Pancreas (tissue), 10 donors: Measurements from ENCODE around the gene YTHDC2. TPM values are rescaled to one million over a fixed set of nuclear protein-coding genes. Genes with fewer than 3 reads are reported as not detected.

Experiments used
- ATAC-seq, 4 donors: fragments of 200-7000 bp; cut with Tn5 transposase; one replicate each; pipeline versions ENCODE4 v1.8.0 to v1.9.1; 2020; ENCODE audit warnings: mild to moderate bottlenecking in 4 of 4, moderate library complexity in 4 of 4
- DNase-seq, 6 donors: peaks; one replicate each; pipeline ENCODE4 v3.0.0-alpha.2; 2020
- FAIRE-seq: peaks from 2 replicates; lab custom pipeline; 2012; peaks lifted over from hg19 to GRCh38; lab: Jason Lieb, UNC
- H3K27ac ChIP-seq, 4 donors: fragments of 200-600 bp; sonication (generic); 1 replicate in 3 of 4; 2 replicates in 1 of 4; pipeline versions ENCODE4 v1.5.0 to v1.8.0; 2020
- H3K27me3 ChIP-seq, 4 donors: fragments of 200-600 bp; one replicate each; pipeline ENCODE4 v1.8.0; 2021
- H3K36me3 ChIP-seq, 3 donors: fragments of 200-600 bp; sonication (generic) in 1 of 3; one replicate each; pipeline versions ENCODE4 v1.5.0 to v1.8.0; 2020 to 2021
- H3K4me1 ChIP-seq, 3 donors: fragments of 200-600 bp; one replicate each; pipeline ENCODE4 v1.8.0; 2021
- H3K4me3 ChIP-seq, 4 donors: fragments of 200-600 bp; sonication (generic) in 2 of 4; one replicate each; pipeline versions ENCODE4 v1.5.0 to v1.8.0; 2020 to 2021
- H3K9me3 ChIP-seq, 4 donors: fragments of 200-600 bp; one replicate each; pipeline ENCODE4 v1.8.0; 2021
- WGBS, 2 donors: extraction: QIAGEN DNeasy Blood & Tissue Kit; methylation state at CpG; one replicate each; pipeline ENCODE4 v1.1.7; 2013; 5-methylcytosine and 5-hydroxymethylcytosine counted together
- intact Hi-C, 3 donors: fragments of 100-400 bp; cut with DNase I; formaldehyde crosslinking; loops; one replicate each; pipeline versions ENCODE4 v1.11.1 to v1.14.2; 2022
- polyA plus RNA-seq, 2 donors: library from polyadenylated mRNA; stranded (reverse); fragments of 200-250 nt; gene quantifications; one replicate each; pipeline ENCODE4 v1.2.3, GENCODE V29; 2013
- total RNA-seq, 6 donors: library from RNA; stranded (reverse); fragmentation: NEBNext Ultra II Directional in 4 of 6; extraction: Animal tissue kit (Norgen Biotek cat#: 25700) in 4 of 6; gene quantifications; one replicate each; pipeline versions ENCODE4 v1.2.1 to v1.2.4, GENCODE V29; 2021 to 2023
- TF ChIP-seq, protein P1 (sequence below), 4 donors: fragments of 200-600 bp; sonication (generic) in 3 of 4; IDR thresholded peaks; one replicate each; pipeline versions ENCODE4 v1.5.0 to v1.8.0; 2021; ENCODE audit warnings: antibody characterized with exemption in 4 of 4
- donor health status: healthy with polysubstance abuse.
- donor health status: DM: no; HTN: no; CAD: no; lungs with moderate emphysema.
- donor health status: DM: no; HTN: no; CAD: no.
- donor health status: control.
- donor health status: control.
- donor health status: Bipolar disorder and iron deficiency.
- donor health status: DM: yes; HTN: yes; CAD: no.
- donor health status: DM: no; HTN: no; CAD: no.
- donor health status: DM: no; HTN: no; CAD: no.
- donor health status: DM: yes; HTN: yes; CAD: no.

The YTHDC2 gene
- total and polyA plus RNA-seq, 8 donors = 5.7 to 13.7 (median 9.7) TPM

DNA sequence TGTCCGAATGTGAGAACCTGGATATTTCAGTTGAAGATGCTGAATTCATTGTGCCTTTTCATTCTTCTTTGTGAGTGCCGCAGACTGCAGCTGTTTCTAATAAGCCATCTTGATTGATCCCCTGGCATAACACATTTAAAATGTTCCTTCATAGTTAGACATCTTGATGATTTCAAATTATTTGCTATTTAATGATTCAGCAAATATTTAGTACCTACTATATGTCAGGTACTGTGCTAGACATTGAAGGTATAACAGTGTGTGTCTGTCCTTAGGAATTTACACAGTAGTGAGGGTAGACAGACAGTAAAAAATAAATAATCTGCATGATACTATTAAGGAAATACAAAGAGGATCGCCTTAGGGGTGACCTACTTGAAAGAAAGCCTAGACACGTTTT, 61.6 kb downstream of the YTHDC2 start:
- Histone ChIP-seq H3K27me3 (no peaks in the 10 kb centered on the region), H3K4me3 (no peak overlapping the region), H3K4me1 (no peaks in the 10 kb centered on the region), H3K9me3 (no peaks in the 10 kb centered on the region), H3K27ac (no peak overlapping the region), H3K36me3 (peaks cover 0 to 5% (median 5%) of the 10 kb centered on the region in 3 donors)
- FAIRE-seq (no peak), DNase-seq (no peak), ATAC-seq (no peak)
- TF ChIP-seq, protein P1, sequence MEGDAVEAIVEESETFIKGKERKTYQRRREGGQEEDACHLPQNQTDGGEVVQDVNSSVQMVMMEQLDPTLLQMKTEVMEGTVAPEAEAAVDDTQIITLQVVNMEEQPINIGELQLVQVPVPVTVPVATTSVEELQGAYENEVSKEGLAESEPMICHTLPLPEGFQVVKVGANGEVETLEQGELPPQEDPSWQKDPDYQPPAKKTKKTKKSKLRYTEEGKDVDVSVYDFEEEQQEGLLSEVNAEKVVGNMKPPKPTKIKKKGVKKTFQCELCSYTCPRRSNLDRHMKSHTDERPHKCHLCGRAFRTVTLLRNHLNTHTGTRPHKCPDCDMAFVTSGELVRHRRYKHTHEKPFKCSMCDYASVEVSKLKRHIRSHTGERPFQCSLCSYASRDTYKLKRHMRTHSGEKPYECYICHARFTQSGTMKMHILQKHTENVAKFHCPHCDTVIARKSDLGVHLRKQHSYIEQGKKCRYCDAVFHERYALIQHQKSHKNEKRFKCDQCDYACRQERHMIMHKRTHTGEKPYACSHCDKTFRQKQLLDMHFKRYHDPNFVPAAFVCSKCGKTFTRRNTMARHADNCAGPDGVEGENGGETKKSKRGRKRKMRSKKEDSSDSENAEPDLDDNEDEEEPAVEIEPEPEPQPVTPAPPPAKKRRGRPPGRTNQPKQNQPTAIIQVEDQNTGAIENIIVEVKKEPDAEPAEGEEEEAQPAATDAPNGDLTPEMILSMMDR (IDR thresholded peaks at IDR 0.05) = no peak
- 78 to 96% methylated on average over 4 of the region's 4 CpGs for WGBS, 2 donors
- intact Hi-C loops = no loop called here

DNA sequence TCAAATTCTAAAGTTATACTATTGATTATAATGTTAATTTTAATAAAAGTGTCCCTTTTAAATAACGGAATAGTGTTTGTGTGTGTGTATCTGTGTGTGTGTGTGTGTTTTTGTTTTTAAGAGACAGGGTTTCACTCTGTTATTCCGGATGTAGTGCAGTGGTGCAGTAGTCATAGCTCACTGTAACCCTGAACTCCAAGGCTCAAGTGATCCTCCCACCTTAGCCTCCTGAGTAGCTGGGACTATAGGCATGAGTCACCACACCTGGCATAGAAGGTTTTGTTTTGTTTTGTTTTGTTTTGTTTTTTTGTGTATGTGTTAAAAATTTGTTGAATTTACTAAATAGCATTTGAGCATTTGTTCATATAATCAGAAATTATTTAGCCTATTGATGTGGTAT, 64.6 kb downstream of the YTHDC2 start:
- TF ChIP-seq, protein P1 (IDR thresholded peaks at IDR 0.05) = no peak
- intact Hi-C loops = no loop called here
- no peak for FAIRE-seq

DNA sequence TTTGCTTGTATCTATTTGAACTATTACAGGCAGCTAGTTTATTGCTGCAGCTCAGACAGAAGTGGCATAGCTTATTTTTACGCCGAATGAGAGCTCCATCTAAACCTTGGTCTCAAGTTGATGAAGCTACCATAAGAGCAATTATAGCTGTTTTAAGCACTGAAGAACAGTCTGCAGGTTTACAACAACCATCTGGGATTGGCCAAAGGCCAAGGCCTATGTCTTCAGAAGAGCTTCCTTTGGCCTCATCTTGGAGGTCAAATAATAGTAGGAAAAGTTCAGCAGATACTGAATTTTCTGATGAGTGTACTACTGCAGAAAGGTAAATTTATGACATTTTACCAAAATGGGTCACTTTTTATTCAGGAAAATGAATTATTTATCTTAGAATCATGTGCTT, 67.9 kb downstream of the YTHDC2 start:
- intact Hi-C loops = no loop called here
- TF ChIP-seq, protein P1 (IDR thresholded peaks at IDR 0.05) = no peak
- ATAC-seq = no peak
- H3K27ac ChIP-seq = no peak overlapping the region
- no peak for DNase-seq
- peaks cover 0 to 10% (median 0%) of the 10 kb centered on the region in 3 donors for H3K36me3 ChIP-seq
- 94% methylated on average over 2 of the region's 2 CpGs for WGBS, 2 donors
- no peaks in the 10 kb centered on the region for H3K4me1 ChIP-seq
- H3K9me3 ChIP-seq = no peaks in the 10 kb centered on the region
- H3K4me3 ChIP-seq = no peak overlapping the region
- FAIRE-seq = no peak
- H3K27me3 ChIP-seq = no peaks in the 10 kb centered on the region

More for the DNA sequence above, 64.6 kb downstream of the YTHDC2 start:
- ATAC-seq (no peak), DNase-seq (no peak)
- no peaks in the 10 kb centered on the region for H3K27me3 ChIP-seq
- H3K4me1 ChIP-seq = no peaks in the 10 kb centered on the region
- no peak overlapping the region for H3K4me3 ChIP-seq
- WGBS, 2 donors = 88 to 93% methylated on average over 2 of the region's 2 CpGs
- H3K36me3 ChIP-seq = peaks cover 0 to 5% (median 5%) of the 10 kb centered on the region in 3 donors
- H3K9me3 ChIP-seq = no peaks in the 10 kb centered on the region
- H3K27ac ChIP-seq = no peak overlapping the region

DNA sequence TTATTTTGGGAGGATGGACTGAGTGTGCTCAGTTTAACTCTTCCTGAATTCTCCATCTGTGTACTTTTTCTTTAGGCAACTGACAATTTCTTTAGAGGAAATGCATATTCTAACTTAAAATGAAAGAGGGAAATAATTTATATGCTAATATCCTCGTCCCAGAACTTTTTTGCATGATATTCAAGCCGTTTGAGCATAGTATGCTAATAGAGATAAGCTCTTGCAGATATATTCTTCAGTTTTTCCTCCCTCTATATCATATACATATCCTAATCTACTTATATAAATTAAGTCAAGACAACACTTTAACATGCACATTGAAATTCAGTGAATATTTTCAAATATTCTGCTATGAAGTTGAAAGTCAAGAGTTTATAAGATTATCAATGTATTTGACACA, 84.7 kb downstream of the YTHDC2 start:
- Histone ChIP-seq H3K9me3 (no peaks in the 10 kb centered on the region), H3K27ac (no peak overlapping the region), H3K36me3 (peaks cover 0 to 10% (median 0%) of the 10 kb centered on the region in 3 donors), H3K27me3 (no peaks in the 10 kb centered on the region), H3K4me3 (no peak overlapping the region), H3K4me1 (no peaks in the 10 kb centered on the region)
- intact Hi-C loops = no loop called here
- no peak for DNase-seq
- TF ChIP-seq, protein P1 (IDR thresholded peaks at IDR 0.05) = no peak
- peak; percentile 37 for FAIRE-seq
- ATAC-seq = no peak
- 76 to 87% methylated on average over 2 of the region's 2 CpGs for WGBS, 2 donors

DNA sequence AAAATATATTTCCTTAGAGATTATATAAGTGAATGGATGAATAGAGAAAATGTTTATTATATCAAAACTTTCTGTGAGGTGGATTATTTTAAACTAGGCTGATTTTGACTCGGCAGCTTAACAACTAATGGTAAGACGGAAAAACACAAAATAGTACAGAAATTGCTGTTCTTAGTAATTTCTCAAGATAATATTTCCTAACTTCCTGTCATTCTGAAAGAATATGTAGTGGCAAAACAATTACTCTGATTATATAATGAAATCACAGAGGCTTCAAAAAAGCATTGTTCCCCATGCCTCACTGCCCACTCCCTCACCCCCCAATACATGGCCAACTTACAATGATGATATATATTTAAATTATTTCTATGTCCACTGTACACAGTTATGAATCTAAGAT, 85.4 kb downstream of the YTHDC2 start:
- intact Hi-C loops = no loop called here
- TF ChIP-seq, protein P1 (IDR thresholded peaks at IDR 0.05) = no peak
- Histone ChIP-seq H3K4me3 (no peak overlapping the region), H3K4me1 (no peaks in the 10 kb centered on the region), H3K27ac (no peak overlapping the region), H3K9me3 (no peaks in the 10 kb centered on the region), H3K27me3 (no peaks in the 10 kb centered on the region), H3K36me3 (peaks cover 0 to 7% (median 0%) of the 10 kb centered on the region in 3 donors)
- DNase-seq (no peak), FAIRE-seq (no peak), ATAC-seq (no peak)
- 88 to 91% methylated on average over 2 of the region's 2 CpGs for WGBS, 2 donors
